Astrocyte (in vitro differentiated cells and primary cell): ENCODE measurements around the gene SP4.

Experiments used
- EZH2 ChIP-seq: IDR thresholded peaks from 2 replicates; pipeline ENCODE4 v1.6.1; 2012; ENCODE audit warnings: mild to moderate bottlenecking, low read length, inconsistent platforms; ENCODE audit not compliant: insufficient read depth
- TF ChIP-seq, protein P1 (sequence below): IDR thresholded peaks from 2 replicates; pipeline ENCODE4 v1.5.1; 2011; ENCODE audit warnings: low read depth, mild to moderate bottlenecking, inconsistent platforms, low read length, moderate library complexity; ENCODE audit not compliant: insufficient read depth

GRCh38 chr7:21504021-21504420, 76.1 kb downstream of the SP4 start:
- TF ChIP-seq, protein P1, sequence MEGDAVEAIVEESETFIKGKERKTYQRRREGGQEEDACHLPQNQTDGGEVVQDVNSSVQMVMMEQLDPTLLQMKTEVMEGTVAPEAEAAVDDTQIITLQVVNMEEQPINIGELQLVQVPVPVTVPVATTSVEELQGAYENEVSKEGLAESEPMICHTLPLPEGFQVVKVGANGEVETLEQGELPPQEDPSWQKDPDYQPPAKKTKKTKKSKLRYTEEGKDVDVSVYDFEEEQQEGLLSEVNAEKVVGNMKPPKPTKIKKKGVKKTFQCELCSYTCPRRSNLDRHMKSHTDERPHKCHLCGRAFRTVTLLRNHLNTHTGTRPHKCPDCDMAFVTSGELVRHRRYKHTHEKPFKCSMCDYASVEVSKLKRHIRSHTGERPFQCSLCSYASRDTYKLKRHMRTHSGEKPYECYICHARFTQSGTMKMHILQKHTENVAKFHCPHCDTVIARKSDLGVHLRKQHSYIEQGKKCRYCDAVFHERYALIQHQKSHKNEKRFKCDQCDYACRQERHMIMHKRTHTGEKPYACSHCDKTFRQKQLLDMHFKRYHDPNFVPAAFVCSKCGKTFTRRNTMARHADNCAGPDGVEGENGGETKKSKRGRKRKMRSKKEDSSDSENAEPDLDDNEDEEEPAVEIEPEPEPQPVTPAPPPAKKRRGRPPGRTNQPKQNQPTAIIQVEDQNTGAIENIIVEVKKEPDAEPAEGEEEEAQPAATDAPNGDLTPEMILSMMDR = no peak
- TF ChIP-seq EZH2 = no peak
